DOHH2 (cell line): ENCODE data around the gene A1BG.
"Not testable (repeated sequence)": the region's sequence is repeated elsewhere in the genome, so short reads cannot be mapped to it uniquely, and the experiment has no call there.

ENCODE experiments used
- H3F3A ChIP-seq: fragments of 200-600 bp; sonication (generic), shearing (Covaris generic); 2 replicates; pipeline ENCODE4 v1.6.0; 2016; ENCODE audit warnings: antibody characterized with exemption, mild to moderate bottlenecking; ENCODE audit not compliant: control insufficient read depth, insufficient read depth
- H3K27ac ChIP-seq: fragments of 200-600 bp; sonication (generic); 2 replicates; pipeline ENCODE4 v1.5.1; 2014; ENCODE audit warnings: low read depth, mild to moderate bottlenecking, low read length, moderate library complexity
- H3K27me3 ChIP-seq: fragments of 200-600 bp; sonication (generic); 2 replicates; pipeline ENCODE4 v1.6.1; 2014; ENCODE audit warnings: mild to moderate bottlenecking, low read length, mixed read lengths; ENCODE audit not compliant: control insufficient read depth
- H3K36me3 ChIP-seq: fragments of 200-600 bp; sonication (generic); 2 replicates; pipeline ENCODE4 v1.6.1; 2014; ENCODE audit warnings: mild to moderate bottlenecking, low read length, moderate library complexity, mixed read lengths; ENCODE audit not compliant: control insufficient read depth
- H3K4me1 ChIP-seq: fragments of 200-600 bp; sonication (generic); 2 replicates; pipeline ENCODE4 v1.6.1; 2014; ENCODE audit warnings: mild to moderate bottlenecking, low read length, mixed read lengths; ENCODE audit not compliant: control insufficient read depth
- H3K4me2 ChIP-seq: fragments of 200-600 bp; sonication (generic); 2 replicates; pipeline ENCODE4 v1.6.0; 2014; ENCODE audit warnings: mild to moderate bottlenecking, low read length, moderate library complexity
- H3K4me3 ChIP-seq: fragments of 200-600 bp; sonication (generic); 2 replicates; pipeline ENCODE4 v1.5.1; 2014; ENCODE audit warnings: mild to moderate bottlenecking, low read length, mixed read lengths
- H3K79me2 ChIP-seq: fragments of 200-600 bp; sonication (generic); 2 replicates; pipeline ENCODE4 v1.6.1; 2014; ENCODE audit warnings: mild to moderate bottlenecking, low read length, mixed read lengths; ENCODE audit not compliant: control insufficient read depth
- H3K9me2 ChIP-seq: fragments of 200-600 bp; sonication (generic); replicated peaks from 2 replicates; pipeline ENCODE4 v1.6.1; 2014; ENCODE audit warnings: mild to moderate bottlenecking, low read length, mixed read lengths; ENCODE audit not compliant: control insufficient read depth
- H3K9me3 ChIP-seq: fragments of 200-600 bp; sonication (generic); 2 replicates; pipeline ENCODE4 v1.6.1; 2014; ENCODE audit warnings: antibody characterized with exemption, low read length, mixed read lengths; ENCODE audit not compliant: control insufficient read depth, insufficient read depth
- H4K20me1 ChIP-seq: fragments of 200-600 bp; sonication (generic); 2 replicates; pipeline ENCODE4 v1.6.0; 2014; ENCODE audit warnings: low read depth, mild to moderate bottlenecking, antibody characterized with exemption, low read length, moderate library complexity; ENCODE audit not compliant: control insufficient read depth, insufficient read depth
- CTCF ChIP-seq: fragments of 200-600 bp; sonication (generic); IDR thresholded peaks from one replicate; pipeline ENCODE4 v1.5.1; 2014; ENCODE audit warnings: antibody characterized with exemption, mild to moderate bottlenecking, low read depth, low read length; ENCODE audit not compliant: poor library complexity, severe bottlenecking
- EZH2phosphoT487 ChIP-seq: fragments of 200-600 bp; sonication (generic); IDR thresholded peaks from 2 replicates; pipeline ENCODE4 v1.6.1; 2017; ENCODE audit warnings: borderline replicate concordance, mild to moderate bottlenecking, antibody characterized with exemption, low read length, moderate library complexity, mixed read lengths

Gene A1BG

DNA sequence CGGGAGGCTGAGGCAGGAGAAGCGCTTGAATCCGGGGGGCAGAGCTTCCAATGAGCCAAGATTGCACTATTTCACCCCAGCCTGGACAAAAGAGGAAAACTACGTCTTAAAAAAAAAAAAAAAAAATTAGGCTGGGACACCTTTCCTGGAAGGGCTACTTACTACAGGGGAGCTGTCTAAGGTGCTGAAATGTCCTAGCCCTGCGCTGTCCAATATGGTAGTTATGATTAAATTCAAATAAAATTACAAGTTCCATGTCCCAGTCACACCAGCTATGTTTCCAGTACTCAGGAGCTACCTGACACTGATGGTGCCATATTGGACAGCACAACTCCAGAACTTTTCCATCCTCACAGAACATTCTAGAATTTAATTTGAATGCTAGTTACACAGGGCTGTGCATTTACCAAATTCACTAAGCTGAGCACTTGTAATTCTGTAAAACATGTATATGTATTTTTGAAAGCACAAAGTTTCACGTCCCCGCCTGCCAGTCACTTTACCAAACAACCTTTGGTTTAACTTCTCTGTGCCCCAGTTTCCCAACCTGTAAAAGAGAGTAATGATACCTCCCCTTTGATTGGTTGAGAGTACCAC, 35.7 kb downstream of the A1BG start:
- H3K9me3 ChIP-seq, result peaks cover 2% of the 10 kb centered on the region; the same call in 1 of the 2 replicates

GRCh38 chr19:58315580-58315979, 37.7 kb downstream of the A1BG start:
- H3K4me3 ChIP-seq, result no peak overlapping the region
- H3K27ac ChIP-seq, result no peak overlapping the region

More for the DNA sequence above, 35.7 kb downstream of the A1BG start:
- Histone ChIP-seq H4K20me1 (no peaks in the 10 kb centered on the region), H3K27ac (no peak overlapping the region), H3F3A (no peaks in the 10 kb centered on the region), H3K9me2 (no peaks in the 10 kb centered on the region), H3K4me1 (no peaks in the 10 kb centered on the region), H3K79me2 (no peaks in the 10 kb centered on the region), H3K4me2 (no peak overlapping the region), H3K27me3 (no peaks in the 10 kb centered on the region), H3K36me3 (peaks cover 29% of the 10 kb centered on the region), H3K4me3 (no peak overlapping the region)
- no peak for TF ChIP-seq CTCF
- TF ChIP-seq EZH2phosphoT487, result no peak

DNA sequence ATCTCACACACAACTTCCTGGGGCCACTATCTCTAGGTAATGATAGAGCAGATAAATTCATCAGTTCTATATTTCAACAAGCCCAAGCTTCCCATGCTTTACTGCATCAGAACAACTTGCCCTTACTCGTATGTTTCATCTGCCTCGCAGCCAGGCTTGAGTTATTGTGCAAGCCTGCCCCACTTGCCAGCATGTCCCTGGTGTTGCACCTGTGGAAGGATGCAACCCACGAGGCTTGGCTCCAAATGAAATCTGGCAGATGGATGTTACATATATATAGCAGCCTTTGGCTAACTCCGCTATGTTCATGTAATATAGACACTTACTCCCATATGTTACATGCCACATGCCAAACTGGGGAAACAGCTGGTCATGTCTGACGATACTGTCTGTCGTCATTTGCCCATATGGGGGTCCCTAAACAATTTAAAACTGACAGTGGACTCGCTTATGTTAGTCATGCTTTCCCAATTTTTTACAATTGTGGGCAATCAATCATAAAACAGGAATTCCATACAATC, 41.9 kb downstream of the A1BG start:
- TF ChIP-seq EZH2phosphoT487 (no peak), CTCF (no peak)
- H3K36me3 ChIP-seq, result peaks cover 83% of the 10 kb centered on the region

More at GRCh38 chr19:58315580-58315979, 37.7 kb downstream of the A1BG start:
- Histone ChIP-seq H3K4me2 (no peak overlapping the region), H3K9me3 (peaks cover 15% of the 10 kb centered on the region; the same call in 1 of the 2 replicates), H3K4me1 (no peaks in the 10 kb centered on the region), H3F3A (no peaks in the 10 kb centered on the region), H4K20me1 (no peaks in the 10 kb centered on the region), H3K27me3 (no peaks in the 10 kb centered on the region), H3K36me3 (peaks cover 44% of the 10 kb centered on the region), H3K9me2 (no peaks in the 10 kb centered on the region), H3K79me2 (peaks cover 6% of the 10 kb centered on the region)
- TF ChIP-seq CTCF (no peak), EZH2phosphoT487 (no peak)

DNA sequence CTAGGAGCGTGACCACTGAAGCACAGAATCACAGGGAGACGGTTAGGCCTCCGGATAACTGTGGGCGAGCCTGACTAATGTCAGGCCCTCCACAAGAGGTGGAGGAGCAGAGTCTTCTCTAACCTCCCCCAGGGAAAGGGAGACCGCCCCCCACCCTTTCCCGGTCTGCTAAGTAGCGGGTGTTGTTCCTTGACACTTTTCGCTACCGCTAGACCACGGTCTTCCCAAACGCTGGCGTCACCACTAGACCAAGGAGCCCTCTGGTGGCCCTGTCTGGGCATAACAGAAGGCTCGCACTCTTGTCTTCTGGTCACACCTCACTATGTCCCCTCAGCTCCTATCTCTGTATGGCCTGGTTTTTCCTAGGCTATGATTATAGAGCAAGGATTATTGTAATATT, 42.6 kb downstream of the A1BG start:
- Histone ChIP-seq H3K9me3 (peaks cover 53% of the 10 kb centered on the region), H3K36me3 (peaks cover 88% of the 10 kb centered on the region), H3K79me2 (peaks cover 46% of the 10 kb centered on the region)
- not testable (repeated sequence) for H4K20me1 ChIP-seq, H3K9me2 ChIP-seq, H3K4me3 ChIP-seq, H3K4me1 ChIP-seq, H3K27me3 ChIP-seq, H3K27ac ChIP-seq, H3K4me2 ChIP-seq, H3F3A ChIP-seq

More for the DNA sequence above, 41.9 kb downstream of the A1BG start:
- H3K9me3 ChIP-seq, result peaks cover 47% of the 10 kb centered on the region
- no peaks in the 10 kb centered on the region for H3K27me3 ChIP-seq
- no peak overlapping the region for H3K4me3 ChIP-seq
- no peaks in the 10 kb centered on the region for H3F3A ChIP-seq
- peaks cover under 1% of the 10 kb centered on the region for H3K4me1 ChIP-seq
- no peak overlapping the region for H3K4me2 ChIP-seq
- H3K79me2 ChIP-seq, result peaks cover 39% of the 10 kb centered on the region
- H3K27ac ChIP-seq, result no peak overlapping the region
- no peaks in the 10 kb centered on the region for H4K20me1 ChIP-seq
- H3K9me2 ChIP-seq, result no peaks in the 10 kb centered on the region
